HG02840 (cell line): ENCODE measurements around the gene NUP210L.

ENCODE experiments used
- ATAC-seq: cut with Tn5 transposase; IDR thresholded peaks from one replicate; pipeline ENCODE4 v1.9.1; 2021; ENCODE audit warnings: mild to moderate bottlenecking, moderate library complexity, moderate number of reproducible peaks; ENCODE audit not compliant: unreplicated experiment, low FRiP score

NUP210L gene

DNA sequence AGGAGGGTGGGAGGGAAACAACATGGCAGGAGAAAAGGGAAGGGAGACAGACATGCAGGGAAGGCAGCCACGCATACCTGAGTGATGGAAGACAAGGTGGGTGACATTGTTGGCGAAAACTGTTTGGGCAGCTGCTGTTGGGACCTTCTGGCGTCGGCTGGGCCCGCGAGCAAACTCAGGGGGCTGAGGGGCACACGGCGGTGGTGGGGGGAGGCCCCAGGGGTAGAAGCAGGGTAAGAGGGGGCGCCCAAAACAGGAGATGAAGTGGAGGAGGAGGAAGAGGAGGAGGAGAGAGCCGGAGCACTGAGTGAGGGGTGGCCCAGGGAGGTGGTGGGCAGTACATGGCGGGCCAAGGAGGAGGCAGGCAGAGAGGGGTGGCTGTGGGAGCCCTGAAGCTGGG, 203.7 kb downstream of the NUP210L start:
- no peak for ATAC-seq

- ATAC-seq: peak; percentile 57
Observed at GRCh38 chr1:153946622-153947241, 208.1 kb downstream of the NUP210L start, which contains the start of gene DENND4B. DENND4B (minus strand) TSS chr1:153946718; CDS start chr1:153944374, 2,344 bp downstream.

- ATAC-seq: peak; percentile 60
Observed at GRCh38 chr1:153945795-153946621, 208.9 kb downstream of the NUP210L start.

DNA sequence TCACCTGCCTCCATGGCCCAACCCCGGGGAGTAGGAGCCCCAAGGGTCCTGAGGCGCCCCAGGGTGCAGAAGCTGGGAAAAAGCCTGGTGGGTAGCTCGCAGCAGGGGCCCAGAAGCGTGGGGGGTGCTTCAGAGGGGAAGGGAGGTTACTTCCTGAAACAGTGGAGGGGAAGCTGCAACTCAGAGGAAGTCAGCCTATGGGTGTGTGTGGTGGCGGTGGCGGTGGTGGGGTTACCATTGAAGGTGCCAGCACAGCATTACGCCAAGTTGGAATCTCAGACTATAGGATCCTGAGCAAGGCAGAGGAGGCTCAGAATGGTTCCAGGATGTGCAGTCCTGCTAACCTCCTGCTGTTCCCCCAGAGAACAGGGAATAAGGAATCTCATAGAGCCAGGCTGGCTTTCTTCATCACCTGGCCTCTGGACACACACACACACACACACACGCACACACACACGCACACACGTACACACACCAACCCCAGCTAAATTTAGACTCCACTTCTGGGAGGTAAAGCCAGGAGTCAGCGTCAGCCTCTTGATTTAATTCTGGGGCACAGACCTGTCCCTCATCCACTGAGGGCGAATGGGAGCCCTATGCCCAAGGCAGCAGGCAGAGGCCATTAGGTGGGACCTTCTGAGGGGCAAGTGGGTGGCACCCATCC, 209.6 kb downstream of the NUP210L start:
- ATAC-seq: no peak

DNA sequence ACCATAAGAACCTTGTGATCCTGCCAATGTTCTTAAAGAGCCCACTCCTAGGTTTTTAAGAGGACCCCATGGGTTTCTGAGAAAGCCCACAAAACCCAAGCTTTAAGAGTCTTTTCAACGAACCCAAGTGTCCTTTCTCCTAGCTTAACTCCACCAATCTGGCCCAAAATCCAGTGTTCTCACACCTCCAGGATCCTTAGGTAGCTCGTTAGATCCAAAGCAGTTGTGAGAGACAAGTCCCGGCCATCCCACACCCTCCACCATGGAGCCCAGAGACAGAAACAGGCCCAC, 210.1 kb downstream of the NUP210L start:
- no peak for ATAC-seq

GRCh38 chr1:153944005-153944826, 210.7 kb downstream of the NUP210L start:
- ATAC-seq: no peak

- ATAC-seq: no peak
Observed at GRCh38 chr1:153942766-153943549, 211.9 kb downstream of the NUP210L start.
